ENCODE measurements around the gene PTBP3. TPM values are rescaled to one million over a fixed set of nuclear protein-coding genes. Genes with fewer than 3 reads are reported as not detected.
"Not testable (repeated sequence)": the region's sequence is repeated elsewhere in the genome, so short reads cannot be mapped to it uniquely, and the experiment has no call there.

PTBP3 gene
- polyA plus RNA-seq, 3 donors, result 80.2 to 116 (median 99.9) TPM

DNA sequence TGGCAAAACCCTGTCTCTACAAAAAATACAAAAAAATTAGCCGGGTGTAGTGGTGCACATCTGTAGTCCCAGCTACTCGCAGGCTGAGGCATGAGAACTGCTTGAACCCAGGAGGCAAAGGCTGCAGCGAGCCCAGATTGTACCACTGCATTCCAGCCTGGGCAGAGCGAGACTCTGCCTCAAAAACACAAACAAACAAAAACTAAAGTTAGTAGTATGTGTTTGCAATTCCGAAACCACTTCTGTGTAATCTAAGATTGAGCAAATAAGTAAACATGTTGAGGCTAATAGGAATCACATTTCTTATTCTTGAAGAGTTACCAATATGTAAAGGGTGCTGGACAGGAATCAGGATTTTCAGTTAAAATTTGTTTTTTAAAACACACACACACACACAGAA, 88.3 kb downstream of the PTBP3 start:
- DNase-seq (ENCODE audit: extremely low read depth in 1 of 11, low read depth in 9 of 11, low spot score in 4 of 11), result no peak

DNA sequence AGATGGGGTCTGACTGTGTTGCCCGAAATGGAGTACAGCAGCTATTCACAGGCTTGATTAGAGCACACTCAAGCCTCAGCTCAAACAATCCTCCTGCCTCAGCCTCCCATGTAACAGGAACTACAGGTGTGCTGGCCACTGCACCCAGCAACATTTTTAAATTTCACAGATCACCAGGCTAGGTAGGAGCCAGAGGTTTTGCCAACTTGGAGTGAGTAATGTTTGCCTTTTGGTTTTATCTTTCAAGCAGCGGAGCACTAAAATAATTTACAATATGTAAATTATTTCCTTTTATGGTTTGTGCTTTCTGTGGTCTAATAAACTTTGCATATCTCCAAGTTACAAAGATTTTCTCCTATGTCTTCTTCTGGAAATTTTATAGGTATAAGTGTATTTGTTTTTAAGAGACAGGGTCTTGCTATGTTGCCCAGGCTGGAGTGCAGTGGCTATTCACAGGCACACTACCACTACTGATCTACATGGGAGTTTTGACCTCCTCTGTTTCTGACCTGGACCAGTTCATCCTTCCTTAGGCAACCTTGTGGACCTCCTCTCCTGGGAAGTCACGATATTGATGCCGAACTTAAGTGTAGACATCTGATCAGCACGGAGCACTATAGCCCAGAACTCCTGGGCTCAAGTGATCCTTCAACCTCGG, 91.1 kb downstream of the PTBP3 start:
- no peak for DNase-seq (ENCODE audit: extremely low read depth in 1 of 11, low read depth in 9 of 11, low spot score in 4 of 11)

DNA sequence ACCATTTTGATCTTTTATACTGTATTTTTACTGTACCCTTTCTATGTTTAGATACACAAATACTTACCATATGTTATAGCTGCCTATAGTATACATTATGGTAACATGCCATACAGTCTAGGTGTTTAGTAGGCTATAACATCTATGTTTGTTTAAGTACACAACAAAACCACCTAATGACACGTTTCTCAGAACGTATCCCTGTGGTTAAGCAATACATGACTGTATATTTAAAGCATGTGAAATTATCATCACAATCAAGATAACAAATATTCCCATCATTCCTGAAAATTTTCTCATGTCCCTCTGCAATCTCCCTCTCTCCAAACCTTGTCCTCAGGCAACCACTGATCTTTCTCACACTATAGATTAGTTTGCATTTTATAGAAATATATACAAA, 91.9 kb downstream of the PTBP3 start:
- no peak for DNase-seq (ENCODE audit: extremely low read depth in 1 of 11, low read depth in 9 of 11, low spot score in 4 of 11)

DNA sequence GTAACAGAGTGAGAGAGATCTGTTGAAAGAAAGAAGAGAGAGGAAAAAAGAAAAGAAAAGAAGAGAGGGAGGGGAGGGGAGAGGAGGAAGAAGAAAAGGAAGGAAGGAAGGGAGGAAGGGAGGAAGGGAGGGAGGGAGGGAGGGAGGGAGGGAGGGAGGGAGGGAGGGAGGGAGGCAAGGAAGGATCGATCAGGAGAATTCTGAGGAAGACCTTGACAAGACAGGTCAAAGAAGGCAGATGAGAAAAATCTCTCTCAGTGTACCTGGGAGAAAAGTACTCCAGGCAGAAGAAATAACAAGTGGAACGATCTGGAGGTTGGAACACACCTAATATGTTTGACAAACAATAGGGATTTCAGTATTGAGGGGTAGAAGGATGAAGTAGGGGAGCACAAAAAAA, 93.7 kb downstream of the PTBP3 start:
- no peak for DNase-seq (ENCODE audit: extremely low read depth in 1 of 11, low read depth in 9 of 11, low spot score in 4 of 11)

DNA sequence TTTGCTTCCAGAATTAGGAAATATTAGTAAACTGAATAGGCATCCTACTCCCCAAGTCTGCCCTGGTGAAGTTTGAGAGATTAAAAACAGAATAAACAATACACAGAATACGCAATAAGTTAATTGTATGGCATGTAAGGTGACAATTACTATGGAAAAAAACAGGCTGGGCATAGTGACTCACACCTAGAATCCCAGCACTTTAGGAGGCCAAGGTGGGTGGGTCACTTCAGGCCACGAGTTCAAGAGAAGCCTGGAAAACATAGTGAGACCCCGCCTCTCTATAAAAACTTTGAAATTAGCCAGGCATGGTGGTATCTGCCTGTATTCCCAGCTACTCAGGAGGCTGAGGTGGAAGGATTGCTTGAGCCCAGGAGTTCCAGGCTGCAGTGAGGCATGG, 94.1 kb downstream of the PTBP3 start:
- DNase-seq (ENCODE audit: extremely low read depth in 1 of 11, low read depth in 9 of 11, low spot score in 4 of 11), result no peak

DNA sequence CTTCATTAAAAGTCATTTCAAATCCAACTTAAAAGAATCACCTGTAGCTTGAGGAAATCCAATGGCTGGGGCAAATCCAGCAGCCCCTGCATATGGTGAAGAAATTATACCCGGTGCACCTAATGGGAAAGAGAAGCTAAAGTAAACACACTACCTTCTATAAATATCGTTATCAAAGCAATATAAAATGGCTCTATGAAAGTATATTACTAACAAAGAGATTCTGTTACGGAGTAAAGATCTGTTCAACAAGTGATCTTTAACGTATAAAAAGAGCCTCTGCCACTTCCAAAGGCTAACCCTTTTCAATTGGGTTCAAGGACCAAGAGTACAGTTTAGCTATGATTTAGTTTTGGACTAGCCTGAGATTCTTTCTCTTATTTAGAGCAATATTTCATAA, 98.6 kb downstream of the PTBP3 start:
- no peak for DNase-seq (ENCODE audit: extremely low read depth in 1 of 11, low read depth in 9 of 11, low spot score in 4 of 11)

DNA sequence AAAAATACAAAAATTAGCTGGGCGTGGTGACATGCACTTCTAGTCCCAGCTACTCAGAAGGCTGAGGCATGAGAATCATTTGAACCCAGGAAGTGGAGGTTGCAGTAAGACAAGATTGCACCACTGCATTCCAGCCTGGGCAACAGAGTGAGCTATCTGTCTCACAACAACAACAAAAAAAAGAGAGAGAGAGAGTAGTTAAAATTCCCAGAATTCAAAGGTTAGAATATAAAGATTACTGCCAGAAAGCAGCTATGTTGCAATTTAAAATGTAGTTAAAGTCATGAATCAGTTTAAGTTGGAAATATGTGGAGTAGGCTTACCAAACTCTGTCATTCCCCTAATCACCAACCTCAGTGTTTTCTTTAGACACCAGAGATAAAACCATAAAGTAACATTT, 99.7 kb downstream of the PTBP3 start:
- no peak for DNase-seq (ENCODE audit: extremely low read depth in 1 of 11, low read depth in 9 of 11, low spot score in 4 of 11)

DNA sequence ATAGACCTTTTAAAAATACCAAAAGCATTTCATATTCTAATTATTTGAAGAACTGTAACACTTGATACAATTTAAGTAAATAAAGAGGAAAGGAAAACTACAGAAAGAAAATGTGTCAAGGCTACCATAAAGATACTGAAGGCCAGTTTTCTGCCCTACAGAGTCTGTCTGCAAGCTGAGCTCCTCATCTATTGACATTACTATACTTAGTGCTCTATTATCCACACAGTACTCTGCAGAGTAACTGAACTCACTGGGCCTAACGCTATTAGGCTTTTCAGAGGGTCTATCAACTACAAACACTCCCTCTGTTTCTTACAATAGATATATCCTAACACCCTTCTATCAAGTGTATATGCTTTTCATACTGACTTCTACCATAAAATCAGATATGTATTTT, 101.2 kb downstream of the PTBP3 start:
- DNase-seq (ENCODE audit: extremely low read depth in 1 of 11, low read depth in 9 of 11, low spot score in 4 of 11), result no peak

DNA sequence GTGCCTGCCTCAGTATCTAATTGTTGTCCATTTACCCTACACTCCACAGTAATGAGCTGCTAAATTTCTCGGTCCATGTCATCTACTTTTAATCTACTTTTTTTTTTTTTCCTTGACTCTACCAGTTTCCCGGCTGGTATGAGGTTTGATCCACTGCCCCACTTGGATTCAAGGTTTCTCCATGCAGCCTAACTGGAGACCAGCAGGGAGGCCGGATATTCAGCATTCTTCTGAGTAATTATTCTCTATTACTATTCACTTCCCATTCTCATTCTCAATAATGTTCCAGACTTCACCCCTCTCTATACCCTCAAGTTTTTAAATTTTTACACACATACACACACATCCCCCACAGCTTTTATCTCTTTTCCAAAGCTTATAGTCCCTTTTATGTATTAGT, 107.3 kb downstream of the PTBP3 start:
- no peak for DNase-seq (ENCODE audit: extremely low read depth in 1 of 11, low read depth in 9 of 11, low spot score in 4 of 11)

DNA sequence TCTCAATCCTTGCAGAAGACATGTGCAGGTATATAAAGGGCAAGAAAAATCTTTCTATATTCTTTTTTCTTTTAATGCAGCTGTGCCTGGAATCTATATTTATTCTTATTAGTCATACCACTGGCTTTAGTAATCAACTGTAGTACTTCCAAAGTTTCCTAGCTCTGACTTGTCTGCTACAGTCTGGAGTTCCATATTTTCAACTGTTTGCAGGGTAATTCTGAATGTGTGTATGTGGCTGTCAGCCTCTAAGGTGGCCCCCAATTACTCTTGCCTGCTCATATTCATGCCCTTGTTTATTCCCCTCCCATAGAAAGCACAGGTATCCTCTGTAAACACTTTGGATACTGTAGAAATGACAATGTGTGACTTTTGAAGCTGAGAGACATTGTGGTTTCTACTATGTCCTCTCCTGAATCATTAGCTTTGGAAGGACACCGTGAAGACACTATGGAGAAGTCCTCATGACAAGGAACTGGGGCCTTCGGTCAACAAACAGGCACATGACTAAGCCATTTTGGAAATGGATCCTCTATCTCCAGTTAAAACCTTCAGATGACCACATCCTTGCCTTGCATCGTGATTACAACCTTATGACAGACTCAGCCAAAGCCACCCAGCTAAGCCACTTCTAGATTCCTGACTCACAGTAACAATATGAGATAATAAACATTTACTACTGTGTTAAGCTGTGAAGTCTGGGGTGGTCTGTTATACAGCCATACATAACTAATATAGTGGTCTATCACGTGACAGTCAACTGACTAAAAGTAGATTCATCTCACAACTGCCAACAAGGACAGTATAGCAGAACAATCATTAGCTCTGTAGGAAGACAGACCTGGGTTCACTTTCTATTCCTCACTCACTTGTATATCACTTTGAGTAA, 108.8 kb downstream of the PTBP3 start:
- DNase-seq (ENCODE audit: extremely low read depth in 1 of 11, low read depth in 9 of 11, low spot score in 4 of 11), result no peak

DNA sequence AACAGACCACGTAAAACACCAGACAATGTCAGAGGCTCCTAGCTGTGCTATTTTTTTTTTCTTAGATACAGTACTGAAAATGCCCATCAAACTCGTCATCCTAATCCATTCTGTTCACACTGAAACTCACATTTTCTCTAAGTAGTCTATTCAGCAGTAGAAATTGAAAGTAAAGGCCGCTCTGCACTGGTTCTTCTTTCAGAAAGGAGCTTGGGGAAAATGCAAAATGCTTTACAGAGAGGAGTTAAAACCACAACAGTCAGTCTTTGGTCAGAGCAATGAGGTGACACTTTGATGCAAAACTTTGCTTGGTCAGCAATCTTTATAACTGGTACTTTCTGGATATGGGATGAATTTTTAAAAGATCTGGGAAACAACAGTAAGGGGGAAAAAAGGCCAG, 114.5 kb downstream of the PTBP3 start:
- no peak for DNase-seq (ENCODE audit: extremely low read depth in 1 of 11, low read depth in 9 of 11, low spot score in 4 of 11)

DNA sequence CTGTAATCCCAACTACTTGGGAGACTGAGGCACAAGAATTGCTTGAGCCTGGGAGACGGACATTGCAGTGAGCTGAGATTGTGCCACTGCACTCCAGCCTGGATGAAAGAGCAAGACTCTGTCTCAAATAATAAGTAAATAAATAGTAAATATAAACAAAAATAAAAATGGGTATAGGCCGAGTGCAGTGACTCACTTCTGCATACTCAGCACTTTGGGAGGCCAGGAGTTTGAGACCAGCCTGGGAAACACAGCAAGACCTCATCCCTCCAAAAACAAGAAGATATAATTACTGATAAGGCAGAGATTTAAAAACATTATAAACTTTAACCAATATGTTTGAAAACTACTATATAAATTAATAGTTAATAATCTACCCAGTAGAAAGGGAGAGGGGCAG, 120.5 kb downstream of the PTBP3 start:
- no peak for DNase-seq (ENCODE audit: extremely low read depth in 1 of 11, low read depth in 9 of 11, low spot score in 4 of 11)

DNA sequence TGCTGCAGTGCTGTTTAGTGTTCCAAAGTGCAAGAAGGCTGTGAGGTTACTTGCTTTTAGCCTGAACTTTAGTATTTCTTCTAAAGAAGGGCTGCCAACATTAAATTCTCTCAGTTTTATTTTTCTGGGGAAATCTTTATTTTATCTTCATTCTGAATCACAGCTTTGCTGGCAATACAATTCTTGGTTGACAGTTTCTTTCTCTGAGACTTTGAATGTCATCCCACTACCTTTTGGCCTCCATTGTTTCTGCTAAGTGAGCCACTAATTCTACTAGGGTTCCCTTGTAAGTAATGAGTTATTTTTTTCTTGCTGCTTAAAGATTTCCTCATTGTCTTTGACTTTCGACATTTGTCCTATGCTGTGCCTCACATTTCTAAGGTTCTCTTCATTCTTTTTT, 126.0 kb downstream of the PTBP3 start:
- DNase-seq (ENCODE audit: extremely low read depth in 1 of 11, low read depth in 9 of 11, low spot score in 4 of 11), result no peak

DNA sequence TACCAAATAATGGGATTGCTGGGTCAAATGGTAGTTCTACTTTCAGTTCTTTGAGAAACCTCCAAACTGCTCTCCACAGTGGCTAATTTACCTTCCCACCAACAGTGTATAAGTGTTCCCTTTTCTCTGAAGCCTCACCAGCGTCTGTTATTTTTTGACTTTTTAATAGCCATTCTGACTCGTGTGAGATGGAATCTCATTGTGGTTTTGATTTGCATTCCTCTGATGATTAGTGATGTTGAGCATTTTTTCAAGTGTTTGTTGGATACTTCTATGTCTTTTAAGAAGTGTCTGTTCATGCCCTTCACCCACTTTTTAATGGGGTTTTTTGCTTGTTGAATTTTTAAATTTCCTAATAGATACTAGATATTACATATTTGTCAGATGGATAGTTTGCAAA, 129.9 kb downstream of the PTBP3 start:
- DNase-seq (ENCODE audit: extremely low read depth in 1 of 11, low read depth in 9 of 11, low spot score in 4 of 11), result no peak

DNA sequence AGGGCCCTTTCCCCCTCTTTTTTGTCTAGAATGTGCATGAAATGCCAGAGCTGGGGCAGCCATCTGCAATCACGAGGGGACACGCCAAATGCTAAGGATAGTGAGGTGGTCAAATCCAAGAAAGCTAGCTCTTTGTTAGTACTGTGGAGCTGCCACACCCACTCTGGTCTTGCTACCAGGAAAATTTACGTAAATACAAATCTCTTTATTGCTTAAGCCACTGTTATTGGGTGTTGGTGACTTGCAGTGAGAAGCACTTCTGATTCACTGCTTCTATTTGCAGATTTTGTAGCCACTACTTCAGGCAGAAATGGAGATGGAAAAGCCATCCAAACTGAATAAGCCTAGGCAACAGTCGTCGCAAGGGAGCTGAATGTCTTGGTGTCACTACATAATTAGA, 132.7 kb downstream of the PTBP3 start:
- no peak for DNase-seq (ENCODE audit: extremely low read depth in 1 of 11, low read depth in 9 of 11, low spot score in 4 of 11)

DNA sequence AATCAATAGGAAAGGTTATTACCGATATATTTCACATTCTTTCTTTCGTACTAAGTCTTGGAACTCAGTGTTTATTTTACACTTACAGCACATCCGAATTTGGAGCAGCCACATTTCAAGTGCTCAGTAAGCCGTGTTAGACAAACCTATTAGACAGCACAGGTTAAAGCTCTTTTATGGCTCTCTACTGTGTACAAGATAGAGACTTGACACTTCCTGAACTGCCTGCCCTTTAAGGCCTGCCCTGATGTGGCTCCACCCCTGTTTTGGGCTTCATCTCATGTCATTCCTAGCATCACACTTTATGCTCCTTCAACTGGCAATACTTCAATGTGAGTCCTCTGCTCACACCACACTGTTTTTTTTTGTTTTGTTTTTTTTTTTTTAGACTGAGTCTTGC, 134.8 kb downstream of the PTBP3 start:
- no peak for DNase-seq (ENCODE audit: extremely low read depth in 1 of 11, low read depth in 9 of 11, low spot score in 4 of 11)

DNA sequence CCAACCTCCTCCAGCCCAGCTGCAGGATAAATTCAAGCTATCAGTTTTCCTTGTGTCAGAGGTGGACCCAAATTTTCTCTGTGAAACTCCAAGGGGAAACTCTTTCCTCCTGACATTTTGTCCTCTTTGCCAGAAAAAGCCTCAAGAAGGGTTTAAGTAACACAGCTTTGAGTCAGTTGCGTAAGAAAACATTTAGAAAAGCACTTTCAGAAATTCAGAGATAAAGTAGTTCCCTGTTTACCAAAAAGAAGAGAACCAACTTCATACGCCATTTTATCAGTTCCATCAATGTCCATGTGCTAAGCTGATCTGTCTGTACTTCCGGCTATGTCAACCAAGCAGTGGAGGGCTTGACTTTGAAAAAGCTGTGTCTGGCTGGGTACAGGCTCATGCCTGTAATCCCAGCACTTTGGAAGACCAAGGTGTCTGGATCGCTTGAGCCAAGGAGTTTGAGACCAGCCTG, 138.4 kb downstream of the PTBP3 start:
- DNase-seq (ENCODE audit: extremely low read depth in 1 of 11, low read depth in 9 of 11, low spot score in 4 of 11), result peak in 1 of 11 donors; percentile 49

DNA sequence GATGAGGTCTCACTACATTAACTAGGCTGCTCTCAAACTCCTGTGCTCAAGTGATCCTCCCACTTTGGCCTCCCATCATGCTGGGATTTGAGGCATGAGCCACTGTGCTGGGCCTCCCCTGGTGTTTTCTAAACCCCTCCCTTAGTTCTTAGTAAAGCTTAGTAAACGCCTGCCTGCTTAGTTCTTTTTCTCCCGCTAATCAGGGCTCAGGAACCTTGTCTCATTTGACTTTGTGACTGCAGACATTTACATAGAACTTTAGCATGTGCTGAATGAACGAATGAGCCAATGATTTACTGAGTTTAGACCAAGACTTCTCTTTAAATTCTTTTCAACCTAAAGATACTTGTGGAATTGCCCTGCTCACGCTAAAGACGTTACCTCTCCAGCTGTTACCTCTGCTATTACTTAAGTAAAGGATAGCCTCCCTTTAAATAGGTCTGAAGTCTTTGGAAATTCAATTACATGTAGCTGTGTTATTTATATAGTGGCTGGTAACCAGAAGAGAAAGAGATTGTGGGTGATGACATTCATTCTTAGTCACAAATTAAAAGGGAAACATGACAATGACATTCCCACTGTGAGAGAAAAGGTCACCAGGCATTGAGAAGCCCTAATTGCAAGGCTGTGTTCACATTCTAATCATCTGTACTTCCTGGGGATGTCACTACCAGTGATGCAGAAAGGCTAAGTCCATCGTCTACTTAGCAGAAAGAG, 139.7 kb downstream of the PTBP3 start:
- no peak for DNase-seq (ENCODE audit: extremely low read depth in 1 of 11, low read depth in 9 of 11, low spot score in 4 of 11)

DNA sequence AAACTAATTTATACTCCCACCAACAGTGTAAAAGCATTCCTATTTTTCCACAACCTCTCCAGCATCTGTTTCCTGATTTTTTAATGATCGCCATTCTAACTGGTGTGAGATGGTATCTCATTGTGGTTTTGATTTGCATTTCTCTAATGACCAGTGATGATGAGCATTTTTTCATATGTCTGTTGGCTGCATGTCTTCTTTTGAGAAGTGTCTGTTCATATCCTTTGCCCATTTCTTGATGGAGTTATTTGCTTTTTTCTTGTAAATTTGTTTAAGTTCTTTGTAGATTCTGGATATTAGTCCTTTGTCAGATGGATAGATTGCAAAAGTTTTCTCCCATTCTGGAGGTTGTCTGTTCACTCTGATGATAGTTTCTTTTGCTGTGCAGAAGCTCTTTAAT, 143.1 kb downstream of the PTBP3 start:
- not testable (repeated sequence) for DNase-seq (ENCODE audit: extremely low read depth in 1 of 11, low read depth in 9 of 11, low spot score in 4 of 11)

DNA sequence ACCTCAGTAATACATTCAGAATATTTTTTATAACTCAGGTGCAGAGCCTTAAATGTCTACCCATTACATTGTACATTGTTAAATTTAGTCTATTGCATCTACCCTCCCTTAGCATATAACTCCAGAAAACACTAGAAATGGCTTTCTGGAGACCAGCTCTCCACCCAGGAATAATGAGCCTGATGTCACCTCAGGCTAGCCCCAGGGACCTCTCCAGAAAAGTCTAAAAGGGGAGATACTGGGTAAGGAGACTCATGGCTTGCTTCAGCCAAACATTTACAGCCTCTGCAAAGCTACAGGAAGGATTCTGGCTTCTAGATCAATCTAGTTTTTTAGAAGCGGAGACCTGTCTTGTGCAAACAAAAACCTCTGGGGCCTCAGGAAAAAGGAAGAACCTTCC, 144.5 kb downstream of the PTBP3 start:
- DNase-seq (ENCODE audit: extremely low read depth in 1 of 11, low read depth in 9 of 11, low spot score in 4 of 11), result no peak
